ENCODE data around the gene MET.
A peak's percentile ranks its signal among the peaks of the same experiment; 100 is the strongest.

The MET gene

GRCh38 chr7:116665332-116665996 lies 6.5 kb upstream of the MET start:
- no peaks in the 10 kb centered on the region for H3K36me3 ChIP-seq (ENCODE audit: insufficient read depth, insufficient read length, low read length)
- H3K9me3 ChIP-seq (ENCODE audit: insufficient read depth, low read length), result no peaks in the 10 kb centered on the region; the same call in 1 of the 2 replicates
- no peak overlapping the region for H3K9ac ChIP-seq (ENCODE audit: insufficient read length, low read depth)
- no peaks in the 10 kb centered on the region for H3K4me1 ChIP-seq (ENCODE audit: insufficient read depth, insufficient read length)
- no peaks in the 10 kb centered on the region for H3K27me3 ChIP-seq (ENCODE audit: insufficient read depth, insufficient read length)
- TF ChIP-seq YY1 (IDR thresholded peaks at IDR 0.05; ENCODE audit: insufficient read depth, insufficient read length) (no peak), ZNF274 (IDR thresholded peaks at IDR 0.05; ENCODE audit: low read depth, low read length) (no peak)
- no peak for DNase-seq (ENCODE audit: low read depth, low spot score)
- H3K4me3 ChIP-seq (ENCODE audit: insufficient read length, low read depth), result no peak overlapping the region

GRCh38 chr7:116669769-116670168 lies 2.2 kb upstream of the MET start:
- H3K27me3 ChIP-seq (ENCODE audit: insufficient read depth, insufficient read length), result peaks cover 41% of the 10 kb centered on the region
- no peak overlapping the region for H3K9ac ChIP-seq (ENCODE audit: insufficient read length, low read depth)
- no peaks in the 10 kb centered on the region; the same call in 1 of the 2 replicates for H3K9me3 ChIP-seq (ENCODE audit: insufficient read depth, low read length)
- no peak overlapping the region for H3K4me3 ChIP-seq (ENCODE audit: insufficient read length, low read depth)
- H3K4me1 ChIP-seq (ENCODE audit: insufficient read depth, insufficient read length), result no peaks in the 10 kb centered on the region
- TF ChIP-seq ZNF274 (IDR thresholded peaks at IDR 0.05; ENCODE audit: low read depth, low read length) (no peak), YY1 (IDR thresholded peaks at IDR 0.05; ENCODE audit: insufficient read depth, insufficient read length) (no peak), SUZ12 (IDR thresholded peaks at IDR 0.05; ENCODE audit: extremely low read depth, insufficient read depth, insufficient read length) (no peak)
- H3K36me3 ChIP-seq (ENCODE audit: insufficient read depth, insufficient read length, low read length), result no peaks in the 10 kb centered on the region
- DNase-seq (ENCODE audit: low read depth, low spot score), result no peak

- DNase-seq (ENCODE audit: low read depth, low spot score), result no peak
- Histone ChIP-seq H3K4me3 (ENCODE audit: insufficient read length, low read depth) (no peak overlapping the region), H3K9ac (ENCODE audit: insufficient read length, low read depth) (no peak overlapping the region), H3K36me3 (ENCODE audit: insufficient read depth, insufficient read length, low read length) (no peaks in the 10 kb centered on the region), H3K4me1 (ENCODE audit: insufficient read depth, insufficient read length) (no peaks in the 10 kb centered on the region), H3K9me3 (ENCODE audit: insufficient read depth, low read length) (no peaks in the 10 kb centered on the region; the same call in 1 of the 2 replicates), H3K27me3 (ENCODE audit: insufficient read depth, insufficient read length) (peaks cover 41% of the 10 kb centered on the region)
- TF ChIP-seq SUZ12 (IDR thresholded peaks at IDR 0.05; ENCODE audit: extremely low read depth, insufficient read depth, insufficient read length) (no peak), YY1 (IDR thresholded peaks at IDR 0.05; ENCODE audit: insufficient read depth, insufficient read length) (no peak), ZNF274 (IDR thresholded peaks at IDR 0.05; ENCODE audit: low read depth, low read length) (no peak)
Measured at GRCh38 chr7:116670409-116671015, 1.5 kb upstream of the MET start.

- H3K9ac ChIP-seq (ENCODE audit: insufficient read length, low read depth), result no peak overlapping the region
- TF ChIP-seq SUZ12 (IDR thresholded peaks at IDR 0.05; ENCODE audit: extremely low read depth, insufficient read depth, insufficient read length) (no peak), ZNF274 (IDR thresholded peaks at IDR 0.05; ENCODE audit: low read depth, low read length) (no peak), YY1 (IDR thresholded peaks at IDR 0.05; ENCODE audit: insufficient read depth, insufficient read length) (no peak)
Measured at GRCh38 chr7:116671111-116671510, 885 bp upstream of the MET start.

GRCh38 chr7:116672596-116673456 lies 830 bp downstream of the MET start:
- Histone ChIP-seq H3K9me3 (ENCODE audit: insufficient read depth, low read length) (no peaks in the 10 kb centered on the region; the same call in 1 of the 2 replicates), H3K9ac (ENCODE audit: insufficient read length, low read depth) (peak overlapping the region; percentile 76), H3K4me3 (ENCODE audit: insufficient read length, low read depth) (peak overlapping the region; percentile 58), H3K27me3 (ENCODE audit: insufficient read depth, insufficient read length) (peaks cover 41% of the 10 kb centered on the region), H3K36me3 (ENCODE audit: insufficient read depth, insufficient read length, low read length) (no peaks in the 10 kb centered on the region), H3K4me1 (ENCODE audit: insufficient read depth, insufficient read length) (no peaks in the 10 kb centered on the region)
- no peak for TF ChIP-seq ZNF274 (IDR thresholded peaks at IDR 0.05; ENCODE audit: low read depth, low read length)
- TF ChIP-seq SUZ12 (IDR thresholded peaks at IDR 0.05; ENCODE audit: extremely low read depth, insufficient read depth, insufficient read length), result no peak
- TF ChIP-seq YY1 (IDR thresholded peaks at IDR 0.05; ENCODE audit: insufficient read depth, insufficient read length), result no peak
- DNase-seq (ENCODE audit: low read depth, low spot score), result no peak

More at GRCh38 chr7:116671111-116671510, 885 bp upstream of the MET start:
- no peaks in the 10 kb centered on the region; the same call in 1 of the 2 replicates for H3K9me3 ChIP-seq (ENCODE audit: insufficient read depth, low read length)
- DNase-seq (ENCODE audit: low read depth, low spot score), result no peak
- no peaks in the 10 kb centered on the region for H3K36me3 ChIP-seq (ENCODE audit: insufficient read depth, insufficient read length, low read length)
- H3K4me3 ChIP-seq (ENCODE audit: insufficient read length, low read depth), result no peak overlapping the region
- no peaks in the 10 kb centered on the region for H3K4me1 ChIP-seq (ENCODE audit: insufficient read depth, insufficient read length)
- peaks cover 41% of the 10 kb centered on the region for H3K27me3 ChIP-seq (ENCODE audit: insufficient read depth, insufficient read length)

- DNase-seq (ENCODE audit: low read depth, low spot score), result no peak
- Histone ChIP-seq H3K9ac (ENCODE audit: insufficient read length, low read depth) (no peak overlapping the region), H3K4me3 (ENCODE audit: insufficient read length, low read depth) (no peak overlapping the region), H3K27me3 (ENCODE audit: insufficient read depth, insufficient read length) (peaks cover 41% of the 10 kb centered on the region), H3K36me3 (ENCODE audit: insufficient read depth, insufficient read length, low read length) (no peaks in the 10 kb centered on the region), H3K4me1 (ENCODE audit: insufficient read depth, insufficient read length) (no peaks in the 10 kb centered on the region), H3K9me3 (ENCODE audit: insufficient read depth, low read length) (no peaks in the 10 kb centered on the region; the same call in 1 of the 2 replicates)
- TF ChIP-seq SUZ12 (IDR thresholded peaks at IDR 0.05; ENCODE audit: extremely low read depth, insufficient read depth, insufficient read length) (no peak), ZNF274 (IDR thresholded peaks at IDR 0.05; ENCODE audit: low read depth, low read length) (no peak), YY1 (IDR thresholded peaks at IDR 0.05; ENCODE audit: insufficient read depth, insufficient read length) (no peak)
Measured at GRCh38 chr7:116673457-116673865, 1.5 kb downstream of the MET start.

All from NT2/D1 (cell line).